ENCODE data around the gene PRKCD. TPM values are rescaled to one million over a fixed set of nuclear protein-coding genes. Genes with fewer than 3 reads are reported as not detected.

PRKCD gene
- total RNA-seq, 1 experiment from 2014 or later: 25.2 TPM

GRCh38 chr3:53235545-53235944 lies 74.5 kb downstream of the PRKCD start:
- H3K36me3 Mint-ChIP-seq (ENCODE audit: insufficient read depth, unreplicated experiment): peaks cover 86% of the 10 kb centered on the region
- BruUV-seq (replicated peaks): no TSS peak
- H3K27me3 Mint-ChIP-seq (ENCODE audit: unreplicated experiment): no peaks in the 10 kb centered on the region
- CTCF ChIA-PET: no interaction called here
- no peaks in the 10 kb centered on the region for H3K9me3 Mint-ChIP-seq (ENCODE audit: low read depth, unreplicated experiment)
- DNase-seq: no peak
- no peak overlapping the region for H3K4me3 Mint-ChIP-seq (ENCODE audit: low read depth, unreplicated experiment)
- intact Hi-C loops (cut with micrococcal nuclease; ENCODE audit: unreplicated experiment): no loop called here
- peaks cover 48% of the 10 kb centered on the region for H3K4me1 Mint-ChIP-seq (ENCODE audit: low read depth, unreplicated experiment)
- TF ChIP-seq, protein P1, sequence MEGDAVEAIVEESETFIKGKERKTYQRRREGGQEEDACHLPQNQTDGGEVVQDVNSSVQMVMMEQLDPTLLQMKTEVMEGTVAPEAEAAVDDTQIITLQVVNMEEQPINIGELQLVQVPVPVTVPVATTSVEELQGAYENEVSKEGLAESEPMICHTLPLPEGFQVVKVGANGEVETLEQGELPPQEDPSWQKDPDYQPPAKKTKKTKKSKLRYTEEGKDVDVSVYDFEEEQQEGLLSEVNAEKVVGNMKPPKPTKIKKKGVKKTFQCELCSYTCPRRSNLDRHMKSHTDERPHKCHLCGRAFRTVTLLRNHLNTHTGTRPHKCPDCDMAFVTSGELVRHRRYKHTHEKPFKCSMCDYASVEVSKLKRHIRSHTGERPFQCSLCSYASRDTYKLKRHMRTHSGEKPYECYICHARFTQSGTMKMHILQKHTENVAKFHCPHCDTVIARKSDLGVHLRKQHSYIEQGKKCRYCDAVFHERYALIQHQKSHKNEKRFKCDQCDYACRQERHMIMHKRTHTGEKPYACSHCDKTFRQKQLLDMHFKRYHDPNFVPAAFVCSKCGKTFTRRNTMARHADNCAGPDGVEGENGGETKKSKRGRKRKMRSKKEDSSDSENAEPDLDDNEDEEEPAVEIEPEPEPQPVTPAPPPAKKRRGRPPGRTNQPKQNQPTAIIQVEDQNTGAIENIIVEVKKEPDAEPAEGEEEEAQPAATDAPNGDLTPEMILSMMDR (IDR thresholded peaks at IDR 0.05; ENCODE audit: unreplicated experiment): no peak
- peak overlapping the region; percentile 67 for H3K27ac Mint-ChIP-seq (ENCODE audit: unreplicated experiment)

DNA sequence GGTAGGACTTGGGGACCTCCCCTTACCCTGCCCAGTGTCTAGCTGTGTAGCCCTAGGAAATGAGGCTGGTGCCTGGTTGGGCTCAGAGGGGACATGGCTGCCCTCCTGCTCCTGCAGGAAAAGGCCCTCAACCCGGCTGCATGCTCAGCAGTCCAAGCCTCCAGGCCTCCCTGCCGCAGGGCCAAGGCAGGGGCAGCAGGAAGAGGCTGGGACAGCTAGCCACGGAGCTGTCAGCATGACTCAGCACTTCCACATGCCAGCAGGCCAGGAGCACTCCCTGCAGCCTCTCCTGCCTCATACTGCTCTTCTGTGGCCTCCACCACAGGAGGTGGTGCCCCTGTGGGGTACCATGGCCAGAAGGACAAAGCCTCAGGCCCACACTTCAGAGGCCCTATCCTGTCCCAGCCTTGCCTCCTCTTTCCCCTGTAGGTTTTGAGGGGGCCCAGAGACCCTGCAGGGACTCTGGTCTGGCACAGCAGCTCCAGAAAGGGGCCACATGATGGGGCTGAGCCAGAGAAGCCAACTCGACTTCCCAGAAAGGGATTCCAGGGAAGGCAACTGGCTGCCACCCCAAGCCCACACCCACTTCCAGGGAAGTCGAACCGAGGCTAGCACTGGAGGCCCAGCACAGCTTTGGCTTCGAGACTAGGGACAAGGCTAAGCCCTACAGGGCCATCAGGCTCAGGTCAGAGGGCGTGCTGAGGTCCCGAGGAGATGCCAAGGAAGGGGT lies 75.3 kb downstream of the PRKCD start:
- intact Hi-C loops (cut with micrococcal nuclease; ENCODE audit: unreplicated experiment): no loop called here
- H3K36me3 Mint-ChIP-seq (ENCODE audit: insufficient read depth, unreplicated experiment): peaks cover 89% of the 10 kb centered on the region
- CTCF ChIA-PET: interaction anchor here (0.6 kb wide), 1 partner anchor 598 kb away, joined by 5 read pairs; no protein-coding TSS in a partner anchor
- no peaks in the 10 kb centered on the region for H3K9me3 Mint-ChIP-seq (ENCODE audit: low read depth, unreplicated experiment)
- no peaks in the 10 kb centered on the region for H3K27me3 Mint-ChIP-seq (ENCODE audit: unreplicated experiment)
- H3K27ac Mint-ChIP-seq (ENCODE audit: unreplicated experiment): peak overlapping the region; percentile 83
- peaks cover 52% of the 10 kb centered on the region for H3K4me1 Mint-ChIP-seq (ENCODE audit: low read depth, unreplicated experiment)
- DNase-seq: peak; percentile 71
- peak overlapping the region; percentile 40 for H3K4me3 Mint-ChIP-seq (ENCODE audit: low read depth, unreplicated experiment)
- TF ChIP-seq, protein P1 (IDR thresholded peaks at IDR 0.05; ENCODE audit: unreplicated experiment): no peak
- BruUV-seq (replicated peaks): no TSS peak

- Mint-ChIP-seq H3K36me3 (ENCODE audit: insufficient read depth, unreplicated experiment) (peaks cover 86% of the 10 kb centered on the region), H3K4me1 (ENCODE audit: low read depth, unreplicated experiment) (peaks cover 50% of the 10 kb centered on the region), H3K9me3 (ENCODE audit: low read depth, unreplicated experiment) (no peaks in the 10 kb centered on the region), H3K27me3 (ENCODE audit: unreplicated experiment) (no peaks in the 10 kb centered on the region), H3K27ac (ENCODE audit: unreplicated experiment) (peak overlapping the region; percentile 91), H3K4me3 (ENCODE audit: low read depth, unreplicated experiment) (peak overlapping the region; percentile 60)
- intact Hi-C loops (cut with micrococcal nuclease; ENCODE audit: unreplicated experiment): loop anchor here (2.0 kb wide), 2 partner anchors 17 to 33 kb away; no protein-coding TSS in a partner anchor
- no TSS peak for BruUV-seq (replicated peaks)
- CTCF ChIA-PET: interaction anchor here (1.2 kb wide), 1 partner anchor 32 kb away, joined by 7 read pairs; no protein-coding TSS in a partner anchor
- TF ChIP-seq, protein P1 (IDR thresholded peaks at IDR 0.05; ENCODE audit: unreplicated experiment): no peak
- peak; percentile 82 for DNase-seq
Measured at GRCh38 chr3:53238051-53238850, 77.2 kb downstream of the PRKCD start.

DNA sequence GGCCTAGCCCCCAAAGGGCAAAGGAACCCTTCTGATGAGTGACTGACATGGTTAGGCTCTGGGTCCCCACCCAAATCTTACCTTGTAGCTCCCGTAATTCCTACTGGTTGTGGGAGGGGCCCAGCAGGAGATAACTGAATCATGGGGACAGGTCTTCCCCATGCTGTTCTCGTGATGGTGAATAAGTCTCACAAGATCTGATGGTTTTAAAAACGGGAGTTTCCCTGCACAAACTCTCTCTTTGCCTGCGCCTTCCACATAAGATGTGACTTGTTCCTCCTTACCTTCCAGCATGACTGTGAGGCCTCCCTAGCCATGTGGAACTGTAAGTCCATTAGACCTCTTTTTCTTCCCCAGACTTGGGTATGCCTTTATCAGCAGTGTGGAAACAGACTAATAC lies 77.9 kb downstream of the PRKCD start:
- TF ChIP-seq, protein P1 (IDR thresholded peaks at IDR 0.05; ENCODE audit: unreplicated experiment): no peak
- no peaks in the 10 kb centered on the region for H3K9me3 Mint-ChIP-seq (ENCODE audit: low read depth, unreplicated experiment)
- peak overlapping the region; percentile 91 for H3K27ac Mint-ChIP-seq (ENCODE audit: unreplicated experiment)
- BruUV-seq (replicated peaks): TSS peak; percentile 32
- intact Hi-C loops (cut with micrococcal nuclease; ENCODE audit: unreplicated experiment): loop anchor here (2.0 kb wide), 2 partner anchors 16 to 32 kb away; no protein-coding TSS in a partner anchor
- H3K4me3 Mint-ChIP-seq (ENCODE audit: low read depth, unreplicated experiment): peak overlapping the region; percentile 60
- H3K27me3 Mint-ChIP-seq (ENCODE audit: unreplicated experiment): no peaks in the 10 kb centered on the region
- DNase-seq: no peak
- CTCF ChIA-PET: no interaction called here
- H3K4me1 Mint-ChIP-seq (ENCODE audit: low read depth, unreplicated experiment): peaks cover 51% of the 10 kb centered on the region
- H3K36me3 Mint-ChIP-seq (ENCODE audit: insufficient read depth, unreplicated experiment): peaks cover 84% of the 10 kb centered on the region
